Measurements from ENCODE around the gene ATP8B1.
"Not testable (repeated sequence)": the region's sequence is repeated elsewhere in the genome, so short reads cannot be mapped to it uniquely, and the experiment has no call there.

GRCh38 chr18:57848374-57848773, 45.3 kb upstream of the ATP8B1 start:
- TF ChIP-seq MAZ (IDR thresholded peaks at IDR 0.05; ENCODE audit: borderline replicate concordance, low read depth, low read length); RAD21 (IDR thresholded peaks at IDR 0.05; ENCODE audit: low read length); SMC3 (IDR thresholded peaks at IDR 0.05; ENCODE audit: low read depth, low read length): not testable (repeated sequence)
- TF ChIP-seq, protein P1, sequence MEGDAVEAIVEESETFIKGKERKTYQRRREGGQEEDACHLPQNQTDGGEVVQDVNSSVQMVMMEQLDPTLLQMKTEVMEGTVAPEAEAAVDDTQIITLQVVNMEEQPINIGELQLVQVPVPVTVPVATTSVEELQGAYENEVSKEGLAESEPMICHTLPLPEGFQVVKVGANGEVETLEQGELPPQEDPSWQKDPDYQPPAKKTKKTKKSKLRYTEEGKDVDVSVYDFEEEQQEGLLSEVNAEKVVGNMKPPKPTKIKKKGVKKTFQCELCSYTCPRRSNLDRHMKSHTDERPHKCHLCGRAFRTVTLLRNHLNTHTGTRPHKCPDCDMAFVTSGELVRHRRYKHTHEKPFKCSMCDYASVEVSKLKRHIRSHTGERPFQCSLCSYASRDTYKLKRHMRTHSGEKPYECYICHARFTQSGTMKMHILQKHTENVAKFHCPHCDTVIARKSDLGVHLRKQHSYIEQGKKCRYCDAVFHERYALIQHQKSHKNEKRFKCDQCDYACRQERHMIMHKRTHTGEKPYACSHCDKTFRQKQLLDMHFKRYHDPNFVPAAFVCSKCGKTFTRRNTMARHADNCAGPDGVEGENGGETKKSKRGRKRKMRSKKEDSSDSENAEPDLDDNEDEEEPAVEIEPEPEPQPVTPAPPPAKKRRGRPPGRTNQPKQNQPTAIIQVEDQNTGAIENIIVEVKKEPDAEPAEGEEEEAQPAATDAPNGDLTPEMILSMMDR (conservative IDR thresholded peaks at IDR 0.05; ENCODE audit: low read depth, low read length): not testable (repeated sequence)
